GM12891 (cell line): ENCODE results near the gene SMIM22.
A peak's percentile ranks its signal among the peaks of the same experiment; 100 is the strongest.

Experiments used
- DNase-seq: peaks from one replicate; pipeline ENCODE4 v3.0.0; 2011; ENCODE audit warnings: low spot score; ENCODE audit not compliant: insufficient read length
- FAIRE-seq: peaks from 2 replicates; lab custom pipeline; 2011; peaks lifted over from hg19 to GRCh38; lab: Jason Lieb, UNC
- PAX5 ChIP-seq: IDR thresholded peaks from 2 replicates; pipeline ENCODE4 v1.6.1; 2011; ENCODE audit warnings: low read length, moderate library complexity, mild to moderate bottlenecking; ENCODE audit not compliant: insufficient read depth, severe bottlenecking
- POLR2A ChIP-seq: IDR thresholded peaks from 2 replicates; pipeline ENCODE4 v1.6.1; 2011; ENCODE audit warnings: low read depth, low read length, control low read depth
- POLR2AphosphoS5 ChIP-seq: IDR thresholded peaks from 2 replicates; pipeline ENCODE4 v1.6.1; 2011; ENCODE audit warnings: low read depth, low read length, control low read depth
- POU2F2 ChIP-seq: IDR thresholded peaks from 2 replicates; pipeline ENCODE4 v1.6.1; 2011; ENCODE audit warnings: low read depth, mild to moderate bottlenecking, control low read depth, low read length, moderate library complexity
- SPI1 ChIP-seq: IDR thresholded peaks from 2 replicates; pipeline ENCODE4 v1.6.1; 2011; ENCODE audit warnings: low read depth, low read length, control low read depth
- TAF1 ChIP-seq: IDR thresholded peaks from 2 replicates; pipeline ENCODE4 v1.6.1; 2011; ENCODE audit warnings: low read depth, low read length, control low read depth

The SMIM22 gene

GRCh38 chr16:4753227-4753626 lies 41.9 kb upstream of the SMIM22 start:
- FAIRE-seq (no peak), DNase-seq (no peak)
- TF ChIP-seq POLR2AphosphoS5 (no peak), SPI1 (no peak), TAF1 (no peak)

GRCh38 chr16:4754865-4755264 lies 40.3 kb upstream of the SMIM22 start:
- FAIRE-seq: no peak
- TF ChIP-seq TAF1 (no peak), POU2F2 (no peak), SPI1 (no peak), POLR2AphosphoS5 (no peak)
- DNase-seq: no peak

- peak; percentile 55 for FAIRE-seq
- TF ChIP-seq POLR2AphosphoS5 (no peak), TAF1 (no peak), POLR2A (no peak), SPI1 (no peak), PAX5 (no peak), POU2F2 (no peak)
- DNase-seq: no peak
These were observed 39.5 kb upstream of the SMIM22 start for GRCh38 chr16:4755687-4756086.

- TF ChIP-seq PAX5: no peak
- no peak for TF ChIP-seq SPI1
- TF ChIP-seq POLR2AphosphoS5: no peak
- no peak for TF ChIP-seq TAF1
- no peak for TF ChIP-seq POLR2A
- no peak for TF ChIP-seq POU2F2
- DNase-seq (no peak), FAIRE-seq (no peak)
These were observed 34.8 kb upstream of the SMIM22 start for GRCh38 chr16:4760221-4760910.

- TF ChIP-seq SPI1: no peak
- no peak for TF ChIP-seq POU2F2
- TF ChIP-seq TAF1: no peak
- TF ChIP-seq POLR2AphosphoS5: no peak
- no peak for TF ChIP-seq PAX5
- no peak for TF ChIP-seq POLR2A
- DNase-seq (no peak), FAIRE-seq (no peak)
These were observed 33.0 kb upstream of the SMIM22 start for GRCh38 chr16:4762205-4762604.

GRCh38 chr16:4763791-4764190 lies 31.4 kb upstream of the SMIM22 start:
- TF ChIP-seq POLR2AphosphoS5: no peak
- TF ChIP-seq PAX5: no peak
- no peak for TF ChIP-seq TAF1
- TF ChIP-seq POLR2A: no peak
- no peak for TF ChIP-seq SPI1
- no peak for TF ChIP-seq POU2F2
- DNase-seq (no peak), FAIRE-seq (no peak)

- DNase-seq: no peak
These were observed 29.4 kb upstream of the SMIM22 start for GRCh38 chr16:4765511-4766474.

GRCh38 chr16:4766875-4767628 lies 28.1 kb upstream of the SMIM22 start, which contains the start of gene ZNF500:
TSS of gene ZNF500 (minus strand) at chr16:4767162. CDS start at chr16:4765978, 1,184 bp downstream.
- TF ChIP-seq TAF1: 0 out of 2 replicates have a peak, but pooled peaks have one; percentile 14
- no peak for TF ChIP-seq PAX5
- no peak for TF ChIP-seq SPI1
- peak; percentile 71; the same call in 1 of the 2 replicates for TF ChIP-seq POU2F2
- peak; percentile 58 for TF ChIP-seq POLR2A
- TF ChIP-seq POLR2AphosphoS5: peak; percentile 39
- FAIRE-seq (peak; percentile 100), DNase-seq (peak; percentile 94)

More at GRCh38 chr16:4765511-4766474, 29.4 kb upstream of the SMIM22 start:
- TF ChIP-seq POU2F2 (no peak), POLR2AphosphoS5 (no peak), PAX5 (no peak), SPI1 (no peak), POLR2A (no peak), TAF1 (no peak)
- FAIRE-seq: no peak
